AG10803 (cell line): ENCODE measurements around the gene ITPR3.
A peak's percentile ranks its signal among the peaks of the same experiment; 100 is the strongest.

Experiments
- DNase-seq: peaks from one replicate; pipeline ENCODE4 v3.0.0; 2010; ENCODE audit warnings: low read depth
- H3K4me3 ChIP-seq: 2 replicates; pipeline ENCODE4 v1.5.1; 2011; ENCODE audit warnings: mild to moderate bottlenecking, low read length, control low read depth
- TF ChIP-seq, protein P1 (sequence below): conservative IDR thresholded peaks from 2 replicates; pipeline ENCODE4 v1.5.1; 2011; ENCODE audit warnings: mild to moderate bottlenecking, low read length, control low read depth, inconsistent platforms

The ITPR3 gene

DNA sequence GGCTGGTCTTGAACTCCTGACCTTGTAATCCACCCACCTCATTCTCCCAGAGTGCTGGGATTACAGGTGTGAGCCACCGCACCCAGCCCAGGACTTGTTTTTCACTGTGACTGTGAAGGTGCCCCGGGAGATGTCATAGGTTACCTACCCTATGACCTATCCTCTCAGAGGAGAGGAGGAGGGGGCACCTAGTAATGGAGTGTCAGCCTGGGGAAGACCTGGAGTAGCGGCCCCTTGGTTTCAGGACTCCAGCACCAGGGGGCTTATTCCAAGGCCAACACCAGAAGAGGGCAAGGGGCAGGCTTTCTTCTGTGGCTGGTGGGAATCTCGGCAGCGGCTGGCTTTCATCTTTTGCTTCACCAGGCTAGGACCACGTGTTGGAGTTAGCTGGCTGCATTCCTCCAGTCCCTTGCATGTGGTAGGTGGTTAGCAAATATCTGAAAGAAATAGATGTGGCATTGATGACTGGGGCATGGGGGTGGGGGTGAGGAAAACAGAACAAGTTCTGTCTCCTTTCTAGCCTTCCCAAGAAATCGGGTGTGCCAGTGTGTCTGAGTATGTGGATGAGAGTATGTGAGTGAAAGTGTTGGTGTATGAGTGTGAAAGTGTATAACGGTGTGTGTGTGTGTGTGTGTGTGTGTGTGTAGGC, 7.9 kb upstream of the ITPR3 start:
- H3K4me3 ChIP-seq: no peak overlapping the region
- peak; percentile 90 for DNase-seq
- TF ChIP-seq, protein P1, sequence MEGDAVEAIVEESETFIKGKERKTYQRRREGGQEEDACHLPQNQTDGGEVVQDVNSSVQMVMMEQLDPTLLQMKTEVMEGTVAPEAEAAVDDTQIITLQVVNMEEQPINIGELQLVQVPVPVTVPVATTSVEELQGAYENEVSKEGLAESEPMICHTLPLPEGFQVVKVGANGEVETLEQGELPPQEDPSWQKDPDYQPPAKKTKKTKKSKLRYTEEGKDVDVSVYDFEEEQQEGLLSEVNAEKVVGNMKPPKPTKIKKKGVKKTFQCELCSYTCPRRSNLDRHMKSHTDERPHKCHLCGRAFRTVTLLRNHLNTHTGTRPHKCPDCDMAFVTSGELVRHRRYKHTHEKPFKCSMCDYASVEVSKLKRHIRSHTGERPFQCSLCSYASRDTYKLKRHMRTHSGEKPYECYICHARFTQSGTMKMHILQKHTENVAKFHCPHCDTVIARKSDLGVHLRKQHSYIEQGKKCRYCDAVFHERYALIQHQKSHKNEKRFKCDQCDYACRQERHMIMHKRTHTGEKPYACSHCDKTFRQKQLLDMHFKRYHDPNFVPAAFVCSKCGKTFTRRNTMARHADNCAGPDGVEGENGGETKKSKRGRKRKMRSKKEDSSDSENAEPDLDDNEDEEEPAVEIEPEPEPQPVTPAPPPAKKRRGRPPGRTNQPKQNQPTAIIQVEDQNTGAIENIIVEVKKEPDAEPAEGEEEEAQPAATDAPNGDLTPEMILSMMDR: no peak

DNA sequence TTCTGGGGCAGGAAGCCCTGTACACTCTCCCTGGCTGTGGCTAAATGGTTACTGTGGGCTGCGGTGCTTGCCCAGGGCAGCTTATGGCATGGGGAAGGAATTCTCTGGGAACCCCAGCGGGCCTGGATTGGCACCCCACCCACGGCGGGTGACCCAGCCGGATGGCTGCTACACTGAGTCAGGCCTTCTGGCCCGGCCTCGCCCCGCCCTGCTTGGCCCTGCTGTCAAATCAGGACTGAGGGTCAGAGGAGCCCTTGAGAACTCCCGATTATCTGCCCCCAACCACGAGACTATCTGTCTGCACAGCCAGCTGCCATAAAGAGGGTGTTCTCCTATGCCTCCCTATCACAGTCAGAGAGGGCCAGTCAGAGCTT, 7.3 kb upstream of the ITPR3 start:
- TF ChIP-seq, protein P1: no peak
- no peak overlapping the region for H3K4me3 ChIP-seq
- DNase-seq: peak; percentile 93

DNA sequence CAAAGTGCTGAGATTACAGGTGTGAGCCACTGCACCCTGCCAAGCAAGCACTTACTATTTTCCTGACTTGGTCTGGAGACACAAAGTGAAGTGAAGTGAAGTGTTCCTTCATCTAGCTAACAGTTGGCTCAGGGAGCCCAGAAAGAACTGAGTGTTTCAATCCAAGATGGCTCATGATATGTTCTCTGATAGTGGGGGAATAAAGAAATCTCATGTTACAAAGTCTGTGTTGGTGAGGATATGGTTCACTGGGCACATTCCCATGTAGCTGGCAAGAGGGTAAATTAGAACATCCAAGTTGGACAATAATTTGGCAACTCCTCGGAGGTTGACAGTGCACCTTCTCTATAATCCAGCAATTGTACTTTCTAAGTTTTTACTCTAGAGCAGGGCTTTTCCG, 5.0 kb upstream of the ITPR3 start:
- no peak overlapping the region for H3K4me3 ChIP-seq
- TF ChIP-seq, protein P1: no peak
- DNase-seq: no peak

GRCh38 chr6:33616913-33617312, 4.2 kb upstream of the ITPR3 start:
- TF ChIP-seq, protein P1: no peak
- DNase-seq: no peak
- no peak overlapping the region for H3K4me3 ChIP-seq

GRCh38 chr6:33619166-33619840, 1.8 kb upstream of the ITPR3 start:
- TF ChIP-seq, protein P1: 0 out of 2 replicates have a peak, but pooled peaks have one; percentile 14
- no peak for DNase-seq
- H3K4me3 ChIP-seq: no peak overlapping the region

DNA sequence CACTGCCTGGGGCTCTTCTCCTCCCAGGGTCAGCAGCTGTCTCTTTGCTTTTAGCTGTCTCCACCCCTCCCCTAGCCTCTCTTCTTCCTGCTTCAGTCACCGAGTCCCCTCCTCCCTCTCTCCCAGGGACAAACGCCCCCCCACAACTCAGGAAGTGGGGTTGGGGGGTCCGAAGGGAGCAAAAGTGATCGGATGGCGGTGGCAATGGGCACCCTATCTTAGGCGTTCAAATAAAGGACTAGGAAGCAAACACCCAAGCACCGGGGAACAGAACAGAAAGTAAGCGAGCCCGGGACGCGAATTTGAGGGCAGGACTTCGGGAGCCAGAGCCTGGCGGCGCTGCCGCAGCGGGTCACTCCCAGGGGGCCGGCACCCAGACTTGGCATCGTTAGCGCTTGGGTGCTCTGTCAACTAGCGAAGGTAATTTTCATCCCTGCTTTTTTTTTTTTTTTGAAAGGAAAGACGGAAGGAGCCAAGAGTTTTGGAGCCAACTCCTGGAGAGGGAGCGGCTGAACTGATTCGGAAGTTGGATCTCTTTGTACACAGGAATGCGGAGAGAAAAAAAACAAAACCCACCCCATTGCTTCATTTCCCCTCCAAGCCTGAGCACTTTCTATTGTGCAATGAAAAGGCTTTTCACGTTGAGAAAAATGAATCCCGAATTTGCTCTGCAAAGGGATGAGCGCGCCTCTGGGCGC, 815 bp upstream of the ITPR3 start:
- peak overlapping the region; percentile 75 for H3K4me3 ChIP-seq
- peak; percentile 78 for DNase-seq
- TF ChIP-seq, protein P1: no peak
